HG02938 (cell line): ENCODE measurements around the gene PRRX1.

Source experiments
- ATAC-seq: cut with Tn5 transposase; IDR thresholded peaks from one replicate; pipeline ENCODE4 v1.9.1; 2021; ENCODE audit warnings: mild to moderate bottlenecking, moderate library complexity; ENCODE audit not compliant: unreplicated experiment

The PRRX1 gene

GRCh38 chr1:170664093-170664827, at the start of gene PRRX1:
PRRX1 (plus strand) TSS chr1:170664131; CDS start chr1:170664219, 88 bp downstream.
- ATAC-seq: no peak

- ATAC-seq: no peak
These were observed 46.2 kb upstream of the PRRX1 start for GRCh38 chr1:170617591-170618330.

DNA sequence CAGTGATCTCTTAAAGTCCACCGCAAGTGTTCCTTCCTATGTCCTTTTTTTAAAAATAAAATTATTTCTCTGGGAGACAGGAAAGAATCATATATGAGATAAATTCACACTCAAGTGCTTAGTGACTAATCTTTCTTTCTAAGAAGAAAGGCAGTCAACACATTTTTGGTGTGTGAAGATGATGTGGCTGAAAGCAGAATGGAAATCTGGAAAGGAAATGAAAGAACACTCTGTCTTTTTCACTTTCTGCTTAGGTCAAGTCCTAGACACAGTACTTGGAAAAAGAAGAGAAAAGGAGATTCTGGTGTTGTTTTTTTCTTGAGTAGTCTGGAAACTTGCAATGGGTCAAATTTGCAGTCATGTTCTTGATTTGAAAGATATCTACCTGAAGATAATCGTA, 45.5 kb upstream of the PRRX1 start:
- no peak for ATAC-seq

DNA sequence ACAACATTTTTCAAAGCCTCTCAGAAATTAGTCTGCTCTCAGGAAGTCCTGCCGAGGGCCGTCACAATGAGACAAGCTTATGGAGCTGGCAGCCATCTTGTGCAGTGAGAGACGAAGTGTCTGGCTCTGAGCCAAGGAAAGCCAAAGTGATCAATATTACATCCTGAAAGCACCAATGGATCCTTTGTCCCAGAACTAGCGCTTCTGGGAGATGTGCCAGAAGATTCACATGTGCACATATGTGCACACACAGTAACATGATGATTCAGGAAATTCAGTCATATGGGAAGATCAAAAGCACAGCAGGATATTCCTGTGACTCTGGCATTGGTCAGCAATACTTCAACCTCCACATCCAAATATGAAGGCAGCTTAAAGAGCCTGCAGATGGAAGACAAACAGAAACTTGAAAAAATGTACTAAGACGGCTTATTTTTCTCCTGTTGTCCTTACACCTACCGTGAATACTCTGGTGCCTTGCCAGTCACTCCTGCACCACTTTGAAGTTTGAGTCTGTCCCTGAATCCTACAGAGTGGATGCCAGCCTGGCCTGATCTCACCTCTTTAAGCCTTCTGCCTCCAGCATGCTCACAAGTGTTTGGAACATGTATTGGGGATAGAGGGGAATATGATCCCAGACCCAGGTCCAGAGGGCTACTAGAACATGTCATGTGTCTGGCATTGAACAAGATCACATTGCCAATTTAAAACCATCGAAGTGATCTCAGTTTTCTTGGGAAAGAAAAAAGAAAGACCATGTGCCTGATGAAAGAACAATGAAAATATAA, 44.5 kb upstream of the PRRX1 start:
- ATAC-seq: no peak

- no peak for ATAC-seq
These were observed 43.8 kb upstream of the PRRX1 start for GRCh38 chr1:170620164-170620563.

DNA sequence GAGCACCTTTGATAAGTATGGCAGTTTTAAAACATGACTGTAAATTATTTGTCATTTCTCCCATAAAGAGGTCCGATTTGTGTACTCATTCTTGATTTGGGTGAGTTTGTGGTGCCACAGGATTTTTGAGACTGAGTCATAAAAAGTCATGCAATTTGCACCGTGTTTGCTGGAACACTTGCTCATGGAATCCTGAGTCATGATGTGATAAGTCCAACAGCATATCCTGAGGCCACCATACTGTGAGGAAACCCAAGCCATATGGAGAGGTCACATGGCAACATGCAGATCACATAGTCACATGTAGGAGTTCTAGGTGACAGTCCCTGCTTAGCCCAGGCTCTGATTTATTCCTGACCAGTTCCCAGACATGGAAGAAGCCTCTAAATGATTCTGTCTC, 40.8 kb upstream of the PRRX1 start:
- no peak for ATAC-seq

DNA sequence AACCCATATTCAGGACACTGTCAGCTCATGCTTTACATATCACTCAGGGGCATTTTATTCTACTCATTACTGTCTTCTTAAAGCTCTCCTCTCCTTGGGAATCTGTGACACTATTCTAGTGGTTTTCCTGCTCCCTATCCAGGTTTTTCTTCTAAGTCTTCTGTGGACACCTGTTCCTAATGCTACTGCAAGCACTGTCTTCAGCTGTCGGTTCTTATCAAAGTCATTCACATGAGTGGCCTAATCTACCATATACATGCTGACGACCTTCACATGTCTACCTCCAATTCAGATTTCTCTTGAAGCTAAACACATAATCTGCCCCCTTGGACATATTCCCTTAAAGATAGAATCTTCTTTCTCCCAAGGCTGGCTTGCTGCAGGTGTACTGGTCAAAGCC, 39.8 kb upstream of the PRRX1 start:
- ATAC-seq: no peak

GRCh38 chr1:170630977-170631376, 33.0 kb upstream of the PRRX1 start:
- no peak for ATAC-seq

GRCh38 chr1:170634293-170634692, 29.6 kb upstream of the PRRX1 start:
- ATAC-seq: no peak

DNA sequence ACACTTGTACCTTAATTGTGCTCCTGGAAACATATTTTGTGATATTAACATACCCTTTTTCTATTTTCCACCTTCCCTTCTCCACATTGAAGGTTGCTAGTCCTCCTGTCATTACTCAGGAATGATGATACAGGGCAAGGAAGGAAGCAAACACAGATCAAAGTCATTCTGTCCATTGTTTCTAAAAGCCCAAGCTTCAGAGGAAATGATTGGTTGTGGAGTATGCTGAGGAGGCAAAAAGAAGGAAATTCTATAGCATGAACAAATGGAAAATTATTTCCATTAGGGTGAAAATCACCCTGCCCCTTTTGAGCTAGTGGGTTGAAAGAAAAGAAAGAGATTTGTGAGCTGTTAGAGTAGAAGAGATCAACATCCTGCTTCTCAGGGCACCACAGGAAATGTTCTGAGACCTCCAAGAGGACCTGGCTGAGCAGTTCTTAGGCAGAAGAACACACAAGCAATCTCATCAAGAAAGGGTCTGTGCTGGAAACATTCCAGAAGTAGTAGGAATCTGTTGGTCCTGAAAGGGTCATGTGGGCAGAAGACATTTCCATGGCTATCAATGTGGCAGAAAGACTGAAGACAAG, 29.0 kb upstream of the PRRX1 start:
- no peak for ATAC-seq

DNA sequence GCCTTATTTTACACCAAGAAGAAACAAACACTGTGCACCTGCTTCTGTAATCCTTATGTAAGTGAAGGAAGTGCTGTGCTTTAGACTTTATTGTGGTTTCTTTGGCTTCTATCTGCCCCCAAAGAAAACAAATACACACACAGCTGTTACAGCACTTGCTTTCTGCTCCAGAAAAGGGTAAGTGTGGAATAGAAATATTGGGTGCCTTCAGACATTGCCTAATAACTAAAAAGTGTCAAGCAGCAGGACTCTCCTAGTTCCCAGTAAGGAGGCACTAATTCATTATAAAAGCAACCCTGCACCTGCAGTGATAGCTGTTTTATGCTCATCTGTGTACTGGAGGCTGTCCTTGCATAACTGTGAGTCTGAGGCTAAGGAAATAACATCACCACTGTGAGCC, 23.4 kb upstream of the PRRX1 start:
- ATAC-seq: no peak

DNA sequence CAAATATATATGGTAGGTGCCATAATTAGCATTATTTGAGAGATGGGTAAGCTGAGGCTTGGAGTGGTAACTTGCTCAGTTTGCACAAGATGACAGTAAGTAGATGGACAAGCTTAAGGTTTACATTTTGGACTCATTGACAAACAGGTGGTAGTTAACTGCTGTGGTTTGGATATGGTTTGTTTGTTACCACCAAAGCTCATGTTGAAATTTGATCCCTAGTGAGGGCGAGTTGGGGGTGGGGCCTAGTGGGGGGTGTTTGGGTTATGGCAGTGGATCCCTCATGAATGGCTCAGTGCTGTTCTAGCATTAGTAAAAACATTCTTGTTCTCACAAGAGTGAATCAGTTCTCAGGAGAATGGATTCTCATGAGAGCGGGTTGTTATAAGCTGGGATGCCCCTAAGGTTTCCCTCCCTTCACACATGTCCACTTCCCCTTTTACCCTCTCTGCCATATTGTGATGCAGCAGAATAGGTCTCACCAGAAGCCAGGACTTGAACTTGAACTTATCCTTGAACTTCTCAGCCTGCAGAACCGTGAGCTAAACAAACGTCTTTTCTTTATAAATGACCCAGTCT, 6.6 kb upstream of the PRRX1 start:
- ATAC-seq: no peak

GRCh38 chr1:170659399-170660035, 4.4 kb upstream of the PRRX1 start:
- ATAC-seq: no peak

DNA sequence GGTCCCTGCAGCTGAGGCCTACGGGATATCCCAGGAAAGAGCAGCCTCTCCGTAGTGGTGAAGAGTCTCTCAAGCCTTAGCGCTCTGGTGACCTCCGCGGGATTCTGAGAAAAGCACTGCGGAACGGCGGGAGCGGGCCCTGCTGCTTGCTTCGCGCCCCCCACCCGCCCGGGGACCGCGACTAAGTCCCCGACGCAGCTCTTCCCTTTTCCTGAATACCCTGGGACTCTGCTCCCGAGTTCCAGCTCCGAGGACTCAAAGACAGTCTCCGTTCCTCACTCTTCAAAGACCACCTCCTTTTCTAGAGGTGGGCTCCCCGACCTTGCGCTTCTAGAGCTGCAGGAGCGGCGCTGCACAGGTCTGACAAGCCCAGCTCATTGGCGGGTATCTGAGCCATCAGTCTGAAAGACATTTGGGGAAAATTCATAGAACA, 3.6 kb upstream of the PRRX1 start:
- ATAC-seq: no peak

GRCh38 chr1:170660871-170661645, 2.9 kb upstream of the PRRX1 start:
- ATAC-seq: no peak

DNA sequence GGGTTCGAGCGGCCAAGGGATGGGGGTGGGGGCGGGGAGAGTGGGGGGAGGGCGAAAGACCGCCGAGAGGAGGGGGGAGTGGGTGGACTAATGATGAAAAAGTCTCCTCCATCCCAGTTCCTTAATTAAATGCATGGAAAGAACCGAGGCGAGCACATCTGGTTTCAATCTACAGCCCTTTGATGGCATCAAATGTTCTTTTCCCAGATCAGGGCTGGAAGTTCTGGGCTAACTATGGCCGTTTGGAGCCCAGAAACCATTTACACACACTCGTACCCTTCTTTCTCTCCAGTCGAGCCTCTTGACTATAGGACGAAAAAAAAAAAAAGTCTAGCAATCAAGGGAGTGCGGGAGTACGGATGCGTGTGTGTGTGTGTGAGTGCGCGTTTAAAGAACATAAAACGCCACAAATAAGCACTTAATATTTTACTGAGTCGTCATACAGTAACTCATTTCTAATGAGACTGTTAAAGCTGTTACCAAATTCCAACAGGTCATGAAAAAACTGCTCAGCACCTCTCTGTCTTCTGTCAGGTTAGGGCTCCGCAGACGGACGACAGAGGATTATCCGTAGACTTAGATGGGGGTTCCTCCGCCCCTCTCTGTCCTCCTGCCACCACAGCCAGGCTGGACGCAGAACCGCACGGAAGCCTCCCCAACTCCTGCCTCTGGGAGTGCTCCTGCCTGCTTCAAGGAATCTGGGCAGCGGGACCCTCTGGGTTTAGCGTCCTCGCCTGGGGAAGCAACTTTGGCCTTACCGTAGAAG, 2.1 kb upstream of the PRRX1 start:
- no peak for ATAC-seq

DNA sequence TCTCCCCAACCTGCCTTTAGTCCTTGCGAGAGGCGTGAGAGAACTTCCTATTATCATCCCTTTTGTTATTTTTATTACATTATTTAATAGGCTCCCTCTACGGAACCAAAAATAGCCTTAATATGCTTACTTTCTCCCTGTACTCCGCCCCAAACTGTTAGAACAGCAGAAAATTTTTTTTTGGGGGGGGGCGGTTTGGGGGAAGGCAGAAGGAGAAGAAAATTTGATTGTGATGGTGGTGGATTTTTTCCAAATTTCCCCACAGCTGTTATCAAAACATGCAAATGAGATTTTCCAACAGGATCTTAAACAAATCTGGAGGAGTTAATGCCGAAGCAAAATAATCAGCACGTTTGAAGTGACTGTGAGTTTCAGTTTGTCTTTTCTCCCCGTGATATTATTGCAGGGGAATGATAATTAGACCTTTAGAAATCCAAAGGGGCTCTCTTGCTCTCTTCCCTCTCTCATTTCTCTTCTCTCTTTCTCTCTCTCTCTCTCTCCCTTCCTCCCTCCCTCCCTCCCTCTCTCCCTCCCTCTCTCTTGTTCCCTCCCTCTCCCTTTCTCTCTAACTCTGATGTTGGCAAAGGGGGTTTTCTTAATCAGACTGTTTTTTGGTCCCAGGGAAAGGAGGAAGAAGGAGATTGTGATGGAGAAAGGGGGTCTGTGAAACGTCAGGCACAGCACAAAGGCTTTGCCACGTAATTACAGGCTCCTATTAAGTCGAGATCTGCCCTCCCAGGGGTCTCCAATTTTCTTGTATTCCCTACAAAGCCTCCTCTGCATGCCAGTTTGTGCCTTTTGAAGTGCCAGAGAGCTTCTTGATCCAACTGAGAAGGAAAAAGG, 1.1 kb upstream of the PRRX1 start:
- ATAC-seq: no peak
